Gastroesophageal sphincter (tissue), 4 donors: Measurements from ENCODE around the gene ETFB. TPM values are rescaled to one million over a fixed set of nuclear protein-coding genes. Genes with fewer than 3 reads are reported as not detected.
A peak's percentile ranks its signal among the peaks of the same experiment; 100 is the strongest.

ENCODE experiments used
- ATAC-seq: fragments of 150-250 bp; one replicate; pipeline ENCODE4 v1.9.1; 2016; ENCODE audit warnings: mild to moderate bottlenecking, moderate library complexity
- H3K27ac ChIP-seq, 4 donors: fragments of 200-600 bp; sonication (generic) in 3 of 4; 1 replicate in 3 of 4; 2 replicates in 1 of 4; pipeline ENCODE4 v1.5.1; 2016 to 2019
- H3K27me3 ChIP-seq: fragments of 200-600 bp; sonication (generic); one replicate; pipeline ENCODE4 v1.5.1; 2019
- H3K36me3 ChIP-seq, 2 donors: fragments of 200-600 bp; sonication (generic); one replicate each; pipeline ENCODE4 v1.5.1; 2019; ENCODE audit warnings: control low read depth in 1 of 2
- H3K4me1 ChIP-seq, 3 donors: fragments of 200-600 bp; sonication (generic); 1 replicate in 2 of 3; 2 replicates in 1 of 3; pipeline ENCODE4 v1.5.1; 2016 to 2019; ENCODE audit warnings: control low read depth in 2 of 3
- H3K4me3 ChIP-seq, 2 donors: fragments of 200-600 bp; sonication (generic); one replicate each; pipeline ENCODE4 v1.5.1; 2019; ENCODE audit warnings: mild to moderate bottlenecking in 1 of 2, moderate library complexity in 1 of 2
- H3K9me3 ChIP-seq, 3 donors: fragments of 200-600 bp; sonication (generic); one replicate each; pipeline ENCODE4 v1.5.1; 2017 to 2019; ENCODE audit warnings: control low read depth in 2 of 3
- EP300 ChIP-seq: sonication (generic); formaldehyde crosslinking; IDR thresholded peaks from one replicate; pipeline ENCODE4 v1.6.1; 2017; ENCODE audit warnings: antibody characterized with exemption, mild to moderate bottlenecking
- POLR2A ChIP-seq, 2 donors: fragments of 450-650 bp; IDR thresholded peaks; one replicate each; pipeline ENCODE4 v1.6.1; 2017; ENCODE audit warnings: antibody characterized with exemption in 2 of 2, mild to moderate bottlenecking in 2 of 2, moderate library complexity in 1 of 2
- POLR2AphosphoS5 ChIP-seq: sonication (generic); formaldehyde crosslinking; IDR thresholded peaks from one replicate; pipeline ENCODE4 v1.6.1; 2017; ENCODE audit warnings: antibody characterized with exemption
- WGBS, 2 donors: methylation state at CpG; one replicate each; pipeline ENCODE4 v1.1.5; 2018; ENCODE audit warnings: low coverage in 1 of 2; 5-methylcytosine and 5-hydroxymethylcytosine counted together
- total RNA-seq, 4 donors: library from RNA; depleted of rRNA; stranded (reverse); fragments of >200 nt; gene quantifications; one replicate each; pipeline ENCODE4 v1.1.0, GENCODE V29; 2016
- TF ChIP-seq, protein P1 (sequence below), 4 experiments: fragments of 200-600 bp in 2 of 4; fragments of 450-650 bp in 2 of 4; sonication (generic) in 1 of 4; IDR thresholded peaks; one replicate each; pipeline ENCODE4 v1.5.1; 2017 to 2019; ENCODE audit warnings: antibody characterized with exemption in 4 of 4, mild to moderate bottlenecking in 2 of 4, moderate library complexity in 2 of 4

Gene ETFB
- total RNA-seq, 4 donors from 2014 or later: 96.2 to 136 (median 103) TPM

DNA sequence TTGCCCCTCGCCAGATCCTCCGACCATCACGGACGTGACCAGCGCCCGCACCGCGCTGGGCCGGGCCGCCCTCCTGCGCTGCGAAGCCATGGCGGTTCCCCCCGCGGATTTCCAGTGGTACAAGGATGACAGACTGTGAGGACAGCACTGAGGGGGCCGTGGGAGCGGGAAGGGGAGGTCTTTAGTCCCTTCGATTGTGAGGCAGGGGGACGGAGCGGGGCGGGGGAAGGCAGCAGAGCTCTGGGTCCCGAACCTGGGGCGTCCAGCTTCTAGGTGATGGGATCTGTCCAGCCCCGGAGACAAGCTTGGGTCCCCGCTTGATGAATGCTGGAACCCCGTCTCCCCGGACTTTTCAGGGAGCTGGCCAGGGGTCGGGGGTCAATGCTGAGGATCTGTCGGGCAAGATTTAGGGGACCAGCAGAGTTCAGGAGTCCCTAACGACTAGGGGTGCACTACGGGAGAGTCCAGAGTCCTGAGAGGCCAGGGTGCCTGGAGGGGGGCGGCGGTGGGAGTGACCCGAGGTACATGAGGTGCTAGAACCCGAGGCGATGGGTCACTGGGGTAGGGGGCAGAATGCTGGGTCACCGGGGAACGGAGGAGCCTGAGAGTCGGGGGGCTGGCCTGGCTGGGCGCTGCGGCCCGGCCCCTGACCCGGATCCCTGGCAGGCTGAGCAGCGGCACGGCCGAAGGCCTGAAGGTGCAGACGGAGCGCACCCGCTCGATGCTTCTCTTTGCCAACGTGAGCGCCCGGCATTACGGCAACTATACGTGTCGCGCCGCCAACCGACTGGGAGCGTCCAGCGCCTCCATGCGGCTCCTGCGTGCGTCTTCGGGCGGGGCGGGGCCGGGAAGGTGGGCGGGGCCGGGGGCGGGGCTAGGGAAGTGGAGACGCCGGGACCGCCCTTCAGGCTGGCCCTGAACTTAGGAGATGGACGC, 38.9 kb downstream of the ETFB start:
- Histone ChIP-seq H3K27me3 (peaks cover 93% of the 10 kb centered on the region), H3K4me1 (peaks cover 0 to 13% (median 0%) of the 10 kb centered on the region in 3 donors), H3K36me3 (peaks cover 0 to 25% of the 10 kb centered on the region in 2 donors), H3K9me3 (peaks cover 0 to 7% (median 0%) of the 10 kb centered on the region in 3 donors), H3K4me3 (peak overlapping the region in 1 of 2 donors; percentile 20), H3K27ac (no peak overlapping the region)
- peak; percentile 43 for ATAC-seq
- TF ChIP-seq EP300 (no peak), POLR2A (IDR thresholded peaks at IDR 0.05) (no peak), POLR2AphosphoS5 (no peak)
- TF ChIP-seq, protein P1, sequence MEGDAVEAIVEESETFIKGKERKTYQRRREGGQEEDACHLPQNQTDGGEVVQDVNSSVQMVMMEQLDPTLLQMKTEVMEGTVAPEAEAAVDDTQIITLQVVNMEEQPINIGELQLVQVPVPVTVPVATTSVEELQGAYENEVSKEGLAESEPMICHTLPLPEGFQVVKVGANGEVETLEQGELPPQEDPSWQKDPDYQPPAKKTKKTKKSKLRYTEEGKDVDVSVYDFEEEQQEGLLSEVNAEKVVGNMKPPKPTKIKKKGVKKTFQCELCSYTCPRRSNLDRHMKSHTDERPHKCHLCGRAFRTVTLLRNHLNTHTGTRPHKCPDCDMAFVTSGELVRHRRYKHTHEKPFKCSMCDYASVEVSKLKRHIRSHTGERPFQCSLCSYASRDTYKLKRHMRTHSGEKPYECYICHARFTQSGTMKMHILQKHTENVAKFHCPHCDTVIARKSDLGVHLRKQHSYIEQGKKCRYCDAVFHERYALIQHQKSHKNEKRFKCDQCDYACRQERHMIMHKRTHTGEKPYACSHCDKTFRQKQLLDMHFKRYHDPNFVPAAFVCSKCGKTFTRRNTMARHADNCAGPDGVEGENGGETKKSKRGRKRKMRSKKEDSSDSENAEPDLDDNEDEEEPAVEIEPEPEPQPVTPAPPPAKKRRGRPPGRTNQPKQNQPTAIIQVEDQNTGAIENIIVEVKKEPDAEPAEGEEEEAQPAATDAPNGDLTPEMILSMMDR (IDR thresholded peaks at IDR 0.05): no peak
- WGBS, 2 donors: 2% methylated on average over 6 of the region's 75 CpGs; no CpG with 5 or more reads in 1 of the 2 donors

DNA sequence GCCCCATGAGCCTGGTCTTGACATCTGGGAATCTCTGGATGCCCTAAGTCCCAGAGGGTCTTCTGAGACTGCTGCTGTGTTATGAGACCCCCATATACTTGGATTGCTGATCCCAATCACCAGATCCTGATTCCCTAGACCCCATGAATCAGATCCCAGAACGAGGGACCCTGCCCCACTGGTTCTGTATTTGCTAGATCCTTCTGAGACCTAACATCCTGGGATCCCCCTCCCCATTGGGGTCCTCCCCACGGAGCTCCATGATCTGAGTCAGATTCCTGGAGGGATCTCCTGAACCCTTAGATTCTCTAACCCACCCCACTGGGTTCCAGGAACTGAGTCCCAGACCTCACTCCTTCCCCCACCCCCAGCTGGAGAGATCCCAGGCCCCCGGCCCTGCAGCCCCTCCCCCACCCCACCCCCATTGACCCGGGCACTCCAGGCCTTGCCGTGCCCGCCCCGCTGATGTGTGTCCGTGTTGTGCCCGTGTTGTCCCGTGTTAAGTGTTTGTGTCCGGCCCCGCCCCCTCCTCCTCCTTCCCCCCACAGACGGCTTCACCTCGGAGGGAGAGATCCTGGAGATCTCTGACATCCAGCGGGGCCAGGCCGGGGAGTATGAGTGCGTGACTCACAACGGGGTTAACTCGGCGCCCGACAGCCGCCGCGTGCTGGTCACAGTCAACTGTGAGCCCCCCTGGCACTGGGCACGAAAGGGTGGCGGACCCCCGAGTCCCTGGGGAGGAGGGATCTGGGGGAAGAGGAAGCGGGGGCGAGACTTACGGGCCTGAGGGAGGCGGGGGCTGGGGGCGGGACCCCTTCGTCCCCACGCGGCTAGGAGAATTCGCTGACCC, 39.7 kb downstream of the ETFB start:
- 26 to 86% methylated on average over 1 to 6 of the region's 36 CpGs for WGBS, 2 donors
- no peak overlapping the region for H3K4me3 ChIP-seq

DNA sequence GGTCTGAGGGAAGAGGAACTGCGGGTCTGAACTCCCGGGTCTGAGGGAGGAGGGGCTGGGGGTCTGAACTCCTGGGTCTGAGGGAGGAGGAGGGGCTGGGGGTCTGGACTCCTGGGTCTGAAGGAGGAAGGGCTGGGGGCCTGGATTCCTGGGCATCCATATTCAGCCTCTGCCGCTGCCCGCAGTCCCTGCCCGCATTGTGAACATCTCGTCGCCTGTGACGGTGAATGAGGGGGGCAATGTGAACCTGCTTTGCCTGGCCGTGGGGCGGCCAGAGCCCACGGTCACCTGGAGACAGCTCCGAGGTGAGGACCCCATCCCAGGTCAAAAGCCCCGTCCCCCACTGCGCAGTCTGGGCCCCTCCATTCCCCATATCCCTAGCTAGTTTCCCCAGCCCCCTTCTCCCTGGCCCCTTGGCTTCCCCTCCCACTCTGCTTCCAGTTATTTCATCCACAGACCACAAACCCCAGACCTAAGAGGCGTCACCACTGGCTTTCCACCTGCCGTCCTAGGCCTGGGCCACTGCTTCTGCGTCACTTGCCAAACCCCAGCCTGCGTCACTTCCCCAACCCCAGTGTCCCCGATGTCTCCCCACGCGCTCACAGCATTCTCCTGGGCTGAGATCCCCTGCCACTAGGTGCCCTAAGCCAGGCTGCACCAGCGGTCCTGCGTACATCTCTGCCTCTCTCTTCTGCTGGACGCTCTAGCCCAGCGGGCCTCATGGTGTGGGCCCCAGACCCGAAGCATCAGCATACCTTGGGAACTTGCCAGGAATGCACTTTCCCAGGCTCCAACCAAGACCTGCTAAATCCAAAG, 40.8 kb downstream of the ETFB start:
- Histone ChIP-seq H3K36me3 (peaks cover 0 to 6% of the 10 kb centered on the region in 2 donors), H3K27me3 (peaks cover 93% of the 10 kb centered on the region), H3K27ac (no peak overlapping the region), H3K9me3 (no peaks in the 10 kb centered on the region), H3K4me1 (peaks cover 0 to 13% (median 0%) of the 10 kb centered on the region in 3 donors), H3K4me3 (no peak overlapping the region)
- WGBS, 2 donors: 56 to 75% methylated on average over 11 to 20 of the region's 26 CpGs
- TF ChIP-seq, protein P1 (IDR thresholded peaks at IDR 0.05): no peak
- TF ChIP-seq POLR2AphosphoS5 (no peak), EP300 (no peak), POLR2A (IDR thresholded peaks at IDR 0.05) (no peak)
- ATAC-seq: no peak

More for the DNA sequence above, 39.7 kb downstream of the ETFB start:
- no peak overlapping the region for H3K27ac ChIP-seq
- TF ChIP-seq, protein P1 (IDR thresholded peaks at IDR 0.05): no peak
- TF ChIP-seq POLR2A (IDR thresholded peaks at IDR 0.05): no peak
- no peak for TF ChIP-seq POLR2AphosphoS5
- TF ChIP-seq EP300: no peak
- ATAC-seq: no peak
- peaks cover 0 to 6% (median 0%) of the 10 kb centered on the region in 3 donors for H3K9me3 ChIP-seq
- peaks cover 0 to 13% (median 0%) of the 10 kb centered on the region in 3 donors for H3K4me1 ChIP-seq
- peaks cover 0 to 16% of the 10 kb centered on the region in 2 donors for H3K36me3 ChIP-seq
- H3K27me3 ChIP-seq: peaks cover 94% of the 10 kb centered on the region

DNA sequence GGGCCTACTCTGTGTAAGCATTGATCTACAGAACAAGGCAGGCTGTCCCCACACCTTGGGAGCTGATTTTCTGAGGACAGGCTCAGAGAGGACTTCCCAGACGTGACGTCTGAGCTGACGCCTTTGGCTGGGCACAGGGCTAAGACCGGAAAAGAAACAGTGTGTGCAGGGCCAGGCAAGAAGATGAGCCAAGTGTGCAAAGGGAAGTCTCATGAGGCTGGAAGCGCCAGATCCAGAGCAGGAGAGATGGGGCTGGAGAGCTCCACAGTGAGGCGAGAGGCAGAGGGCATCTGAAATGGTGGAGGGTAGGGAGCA, 42.1 kb downstream of the ETFB start:
- Histone ChIP-seq H3K36me3 (no peaks in the 10 kb centered on the region), H3K27me3 (peaks cover 92% of the 10 kb centered on the region), H3K4me1 (peaks cover 0 to 13% (median 0%) of the 10 kb centered on the region in 3 donors), H3K4me3 (no peak overlapping the region), H3K9me3 (no peaks in the 10 kb centered on the region), H3K27ac (no peak overlapping the region)
- ATAC-seq: no peak
- 75% methylated on average over 6 of the region's 6 CpGs; no CpG with 5 or more reads in 1 of the 2 donors for WGBS, 2 donors
- no peak for TF ChIP-seq EP300
- TF ChIP-seq, protein P1 (IDR thresholded peaks at IDR 0.05): no peak
- TF ChIP-seq POLR2A (IDR thresholded peaks at IDR 0.05): no peak
- no peak for TF ChIP-seq POLR2AphosphoS5
